ENCODE data around the gene SKIC3. TPM values are rescaled to one million over a fixed set of nuclear protein-coding genes. Genes with fewer than 3 reads are reported as not detected.

The SKIC3 gene
- total RNA-seq = 190 and 197 TPM in 2 replicates

GRCh38 chr5:95554647-95555548, at the start of gene SKIC3, which contains the start of gene ARSK:
Gene SKIC3 (minus strand): TSS chr5:95554977. CDS start chr5:95547150, 7,827 bp downstream.
Gene ARSK (plus strand): TSS chr5:95555101. CDS start chr5:95555279, 178 bp downstream.

Other genes starting within 250 kb of the SKIC3 start
- not detected in 2 replicates for gene FAM81B, start 163.6 kb downstream of the SKIC3 start, total RNA-seq
- 11.1 and 12.2 TPM in 2 replicates for gene ARSK, start 124 bp upstream of the SKIC3 start, total RNA-seq
- gene GPR150, start 65.1 kb upstream of the SKIC3 start, total RNA-seq = 0.12 and 0.33 TPM in 2 replicates
- 3.5 and 4.0 TPM in 2 replicates for gene RFESD, start 91.8 kb upstream of the SKIC3 start, total RNA-seq
- gene SPATA9, start 128.0 kb upstream of the SKIC3 start, total RNA-seq = 0.22 and 0.25 TPM in 2 replicates
- 220 and 313 TPM in 2 replicates for gene RHOBTB3, start 176.4 kb upstream of the SKIC3 start, total RNA-seq

Data from uterine smooth muscle cell (primary cell).